ENCODE results near the gene IRAG1.

- no peak for TF ChIP-seq CTCF (IDR thresholded peaks at IDR 0.05; ENCODE audit: extremely low read depth in 1 of 2, insufficient read depth in 1 of 2, low read depth in 1 of 2, low read length in 2 of 2)
- no peak for TF ChIP-seq POLR2A (IDR thresholded peaks at IDR 0.05; ENCODE audit: low read depth, low read length)
- TF ChIP-seq MAX (IDR thresholded peaks at IDR 0.05; ENCODE audit: insufficient read depth, insufficient read length) = no peak
- no peak for TF ChIP-seq FOS (IDR thresholded peaks at IDR 0.05; ENCODE audit: borderline replicate concordance, insufficient read depth, low read length)
- no peak for TF ChIP-seq POLR2AphosphoS5 (IDR thresholded peaks at IDR 0.05; ENCODE audit: insufficient read depth, low read depth, low read length)
- TF ChIP-seq EZH2 (IDR thresholded peaks at IDR 0.05; ENCODE audit: borderline replicate concordance, low read depth, low read length, severe bottlenecking) = no peak
Measured at GRCh38 chr11:10731064-10731680, 37.6 kb upstream of the IRAG1 start.

Measured in endothelial cell of umbilical vein (primary cell).